DOHH2 (cell line): Measurements from ENCODE around the gene IL17A.

ENCODE experiments used
- EZH2phosphoT487 ChIP-seq: fragments of 200-600 bp; sonication (generic); IDR thresholded peaks from 2 replicates; pipeline ENCODE4 v1.6.1; 2017; ENCODE audit warnings: borderline replicate concordance, mild to moderate bottlenecking, antibody characterized with exemption, low read length, moderate library complexity, mixed read lengths
- TF ChIP-seq, protein P1 (sequence below): fragments of 200-600 bp; sonication (generic); IDR thresholded peaks from one replicate; pipeline ENCODE4 v1.5.1; 2014; ENCODE audit warnings: antibody characterized with exemption, mild to moderate bottlenecking, low read depth, low read length; ENCODE audit not compliant: poor library complexity, severe bottlenecking

DNA sequence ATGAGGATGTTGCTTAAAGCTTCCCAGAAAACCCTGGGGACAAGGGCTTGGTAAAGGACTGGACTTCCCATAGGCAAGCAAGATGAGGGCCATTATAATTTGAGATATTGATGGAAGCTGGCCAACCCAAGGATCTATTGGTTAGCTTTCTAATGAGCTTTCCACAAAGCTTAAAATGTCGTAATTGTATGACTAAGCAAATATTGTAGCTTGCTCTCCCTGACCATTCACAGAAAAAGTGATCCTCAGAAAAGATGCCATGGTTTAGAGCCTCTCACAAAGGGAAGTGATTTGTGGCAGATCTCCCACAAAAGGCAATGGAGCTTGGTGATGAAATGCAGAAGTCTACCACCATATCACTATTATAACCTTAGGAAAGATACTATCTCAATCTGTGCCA is 44.5 kb downstream of the IL17A start:
- TF ChIP-seq, protein P1, sequence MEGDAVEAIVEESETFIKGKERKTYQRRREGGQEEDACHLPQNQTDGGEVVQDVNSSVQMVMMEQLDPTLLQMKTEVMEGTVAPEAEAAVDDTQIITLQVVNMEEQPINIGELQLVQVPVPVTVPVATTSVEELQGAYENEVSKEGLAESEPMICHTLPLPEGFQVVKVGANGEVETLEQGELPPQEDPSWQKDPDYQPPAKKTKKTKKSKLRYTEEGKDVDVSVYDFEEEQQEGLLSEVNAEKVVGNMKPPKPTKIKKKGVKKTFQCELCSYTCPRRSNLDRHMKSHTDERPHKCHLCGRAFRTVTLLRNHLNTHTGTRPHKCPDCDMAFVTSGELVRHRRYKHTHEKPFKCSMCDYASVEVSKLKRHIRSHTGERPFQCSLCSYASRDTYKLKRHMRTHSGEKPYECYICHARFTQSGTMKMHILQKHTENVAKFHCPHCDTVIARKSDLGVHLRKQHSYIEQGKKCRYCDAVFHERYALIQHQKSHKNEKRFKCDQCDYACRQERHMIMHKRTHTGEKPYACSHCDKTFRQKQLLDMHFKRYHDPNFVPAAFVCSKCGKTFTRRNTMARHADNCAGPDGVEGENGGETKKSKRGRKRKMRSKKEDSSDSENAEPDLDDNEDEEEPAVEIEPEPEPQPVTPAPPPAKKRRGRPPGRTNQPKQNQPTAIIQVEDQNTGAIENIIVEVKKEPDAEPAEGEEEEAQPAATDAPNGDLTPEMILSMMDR, result no peak
- TF ChIP-seq EZH2phosphoT487, result no peak
